Testis (tissue), 2 donors: Measurements from ENCODE around the gene TTC5.
A peak's percentile ranks its signal among the peaks of the same experiment; 100 is the strongest.

Experiments
- POLR2A ChIP-seq: fragments of 450-650 bp; IDR thresholded peaks from one replicate; pipeline ENCODE4 v1.6.1; 2017; ENCODE audit warnings: antibody characterized with exemption, mild to moderate bottlenecking, moderate library complexity
- TF ChIP-seq, protein P1 (sequence below), 3 experiments: fragments of 450-650 bp in 2 of 3; fragments of 200-600 bp in 1 of 3; sonication (generic) in 1 of 3; IDR thresholded peaks; one replicate each; pipeline ENCODE4 v1.5.1; 2016 to 2019; ENCODE audit warnings: antibody characterized with exemption in 3 of 3, mild to moderate bottlenecking in 2 of 3, moderate library complexity in 1 of 3

DNA sequence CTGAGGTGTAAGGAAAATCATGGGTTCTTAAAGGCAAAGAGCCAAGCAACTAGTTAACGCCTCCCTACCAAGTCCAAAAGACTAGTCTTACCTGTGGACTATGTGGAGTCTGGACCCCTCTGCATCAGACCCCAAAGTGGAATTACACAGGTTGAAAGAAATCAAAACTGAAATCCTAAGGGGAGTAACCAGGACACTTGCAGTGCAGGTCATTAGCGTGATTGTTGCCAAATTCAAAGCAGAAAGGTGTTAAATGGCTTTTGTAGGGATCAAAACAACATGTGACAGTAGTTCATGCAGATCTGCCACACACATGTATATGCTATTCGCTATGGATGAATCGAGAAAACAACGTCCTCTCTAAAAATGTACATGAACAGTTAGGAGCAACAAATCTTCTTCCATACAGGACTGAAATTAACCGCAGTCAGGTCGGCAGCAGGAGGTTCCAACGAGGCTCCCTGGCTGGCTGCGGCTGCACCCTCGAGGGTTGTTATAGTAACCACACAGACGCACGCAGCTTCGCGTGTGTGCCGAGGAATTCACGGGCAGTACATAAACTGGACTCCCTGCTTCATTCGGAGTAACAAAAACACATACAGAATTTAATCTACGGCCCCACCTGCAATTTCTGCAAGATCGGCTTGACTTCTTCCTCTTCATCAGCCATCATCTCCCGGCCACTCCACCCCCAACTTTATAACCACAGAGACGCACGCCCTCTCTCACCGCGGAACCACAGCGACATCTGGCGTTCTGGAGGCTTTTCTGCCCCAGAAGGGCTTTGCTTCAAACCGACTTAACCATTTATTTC, at the start of gene TTC5:
- TF ChIP-seq, protein P1, sequence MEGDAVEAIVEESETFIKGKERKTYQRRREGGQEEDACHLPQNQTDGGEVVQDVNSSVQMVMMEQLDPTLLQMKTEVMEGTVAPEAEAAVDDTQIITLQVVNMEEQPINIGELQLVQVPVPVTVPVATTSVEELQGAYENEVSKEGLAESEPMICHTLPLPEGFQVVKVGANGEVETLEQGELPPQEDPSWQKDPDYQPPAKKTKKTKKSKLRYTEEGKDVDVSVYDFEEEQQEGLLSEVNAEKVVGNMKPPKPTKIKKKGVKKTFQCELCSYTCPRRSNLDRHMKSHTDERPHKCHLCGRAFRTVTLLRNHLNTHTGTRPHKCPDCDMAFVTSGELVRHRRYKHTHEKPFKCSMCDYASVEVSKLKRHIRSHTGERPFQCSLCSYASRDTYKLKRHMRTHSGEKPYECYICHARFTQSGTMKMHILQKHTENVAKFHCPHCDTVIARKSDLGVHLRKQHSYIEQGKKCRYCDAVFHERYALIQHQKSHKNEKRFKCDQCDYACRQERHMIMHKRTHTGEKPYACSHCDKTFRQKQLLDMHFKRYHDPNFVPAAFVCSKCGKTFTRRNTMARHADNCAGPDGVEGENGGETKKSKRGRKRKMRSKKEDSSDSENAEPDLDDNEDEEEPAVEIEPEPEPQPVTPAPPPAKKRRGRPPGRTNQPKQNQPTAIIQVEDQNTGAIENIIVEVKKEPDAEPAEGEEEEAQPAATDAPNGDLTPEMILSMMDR (IDR thresholded peaks at IDR 0.05) = peak; percentile 76 to 88 (median 77)
- TF ChIP-seq POLR2A = no peak
